ENCODE data around the gene IDH2.

DNA sequence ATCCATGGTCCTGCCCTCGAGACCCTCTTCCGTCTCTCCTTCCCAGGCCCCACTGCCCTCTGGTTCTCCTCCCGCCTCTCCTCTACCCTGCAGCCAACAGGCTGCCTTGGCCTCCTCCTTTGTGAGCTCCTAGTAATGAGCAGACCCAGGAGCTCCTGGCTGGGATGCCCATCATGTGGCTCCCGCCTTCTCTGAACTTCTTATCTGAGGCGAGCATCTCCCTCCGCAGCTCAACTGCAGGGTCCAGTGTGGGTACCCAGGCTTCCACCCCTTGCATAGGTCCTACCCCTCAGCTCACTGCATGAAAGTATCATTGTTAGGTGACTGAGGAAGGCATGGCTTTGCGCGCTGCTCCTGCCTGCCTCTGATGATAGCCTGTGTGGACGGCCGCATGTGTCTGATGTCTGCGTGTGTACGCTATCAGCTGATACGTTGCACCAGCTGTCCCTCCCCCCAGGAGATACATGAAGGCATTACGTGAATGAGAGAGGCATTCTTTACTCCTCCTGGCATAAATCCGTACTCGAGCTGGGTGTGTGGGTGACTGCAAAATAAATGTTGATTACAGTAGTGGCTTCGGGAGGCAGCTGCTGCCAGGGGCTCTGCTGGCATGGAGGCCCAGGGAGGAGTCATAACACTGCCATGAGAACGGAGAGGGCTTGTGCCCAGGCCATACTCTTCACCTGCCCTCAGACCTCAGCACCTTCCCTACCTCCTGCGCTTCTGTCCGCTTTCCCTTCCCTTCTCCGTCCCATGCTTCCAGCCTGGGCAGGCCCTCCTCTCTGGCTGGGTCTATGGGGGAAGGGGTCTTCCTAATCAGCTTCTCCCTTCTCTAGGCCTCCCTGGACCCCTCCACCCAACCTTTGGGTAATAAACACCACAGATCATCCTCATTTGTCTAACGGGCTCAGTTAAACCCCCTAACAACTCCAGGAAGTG is 52.3 kb downstream of the IDH2 start:
- no peak for TF ChIP-seq POLR2A (IDR thresholded peaks at IDR 0.05)
- TF ChIP-seq, protein P1, sequence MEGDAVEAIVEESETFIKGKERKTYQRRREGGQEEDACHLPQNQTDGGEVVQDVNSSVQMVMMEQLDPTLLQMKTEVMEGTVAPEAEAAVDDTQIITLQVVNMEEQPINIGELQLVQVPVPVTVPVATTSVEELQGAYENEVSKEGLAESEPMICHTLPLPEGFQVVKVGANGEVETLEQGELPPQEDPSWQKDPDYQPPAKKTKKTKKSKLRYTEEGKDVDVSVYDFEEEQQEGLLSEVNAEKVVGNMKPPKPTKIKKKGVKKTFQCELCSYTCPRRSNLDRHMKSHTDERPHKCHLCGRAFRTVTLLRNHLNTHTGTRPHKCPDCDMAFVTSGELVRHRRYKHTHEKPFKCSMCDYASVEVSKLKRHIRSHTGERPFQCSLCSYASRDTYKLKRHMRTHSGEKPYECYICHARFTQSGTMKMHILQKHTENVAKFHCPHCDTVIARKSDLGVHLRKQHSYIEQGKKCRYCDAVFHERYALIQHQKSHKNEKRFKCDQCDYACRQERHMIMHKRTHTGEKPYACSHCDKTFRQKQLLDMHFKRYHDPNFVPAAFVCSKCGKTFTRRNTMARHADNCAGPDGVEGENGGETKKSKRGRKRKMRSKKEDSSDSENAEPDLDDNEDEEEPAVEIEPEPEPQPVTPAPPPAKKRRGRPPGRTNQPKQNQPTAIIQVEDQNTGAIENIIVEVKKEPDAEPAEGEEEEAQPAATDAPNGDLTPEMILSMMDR (IDR thresholded peaks at IDR 0.05): no peak
- no peak for TF ChIP-seq POLR2AphosphoS5 (IDR thresholded peaks at IDR 0.05)

Measured in breast epithelium (tissue), 3 donors.